Right lobe of liver (tissue), 4 donors: ENCODE data around the gene AGAP6.
"Not testable (repeated sequence)": the region's sequence is repeated elsewhere in the genome, so short reads cannot be mapped to it uniquely, and the experiment has no call there.

Source experiments
- POLR2A ChIP-seq: fragments of 450-650 bp; IDR thresholded peaks from one replicate; pipeline ENCODE4 v1.6.1; 2017; ENCODE audit warnings: antibody characterized with exemption, mild to moderate bottlenecking
- TF ChIP-seq, protein P1 (sequence below), 4 donors: fragments of 200-600 bp in 3 of 4; fragments of 450-650 bp in 1 of 4; IDR thresholded peaks; one replicate each; pipeline versions ENCODE4 v1.5.1 to v1.8.0; 2016 to 2022; ENCODE audit warnings: antibody characterized with exemption in 4 of 4, mild to moderate bottlenecking in 2 of 4
- donor health status: DM: no; HTN: no; CAD: no.
- donor health status: DM: no; HTN: no; CAD: no.
- donor health status: DM: no; HTN: yes; CAD: no.

DNA sequence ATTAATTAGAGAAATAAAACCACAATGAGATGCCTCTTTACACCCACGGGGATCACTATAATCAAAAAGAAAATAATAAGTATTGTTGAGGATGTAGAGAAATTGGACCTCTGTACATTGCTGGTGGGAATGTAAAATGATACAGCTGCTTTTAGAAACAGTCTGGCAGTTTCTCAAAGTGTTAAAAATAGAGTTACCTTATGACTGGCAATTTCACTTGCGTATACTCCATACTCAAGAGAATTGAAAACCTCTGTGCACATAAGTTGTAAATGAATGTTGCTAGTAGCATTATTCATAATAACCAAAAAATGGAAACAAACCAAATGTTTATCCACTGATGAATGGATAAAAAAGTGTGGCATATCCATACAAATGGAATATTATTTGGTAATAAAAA is 40.1 kb upstream of the AGAP6 start:
- TF ChIP-seq, protein P1, sequence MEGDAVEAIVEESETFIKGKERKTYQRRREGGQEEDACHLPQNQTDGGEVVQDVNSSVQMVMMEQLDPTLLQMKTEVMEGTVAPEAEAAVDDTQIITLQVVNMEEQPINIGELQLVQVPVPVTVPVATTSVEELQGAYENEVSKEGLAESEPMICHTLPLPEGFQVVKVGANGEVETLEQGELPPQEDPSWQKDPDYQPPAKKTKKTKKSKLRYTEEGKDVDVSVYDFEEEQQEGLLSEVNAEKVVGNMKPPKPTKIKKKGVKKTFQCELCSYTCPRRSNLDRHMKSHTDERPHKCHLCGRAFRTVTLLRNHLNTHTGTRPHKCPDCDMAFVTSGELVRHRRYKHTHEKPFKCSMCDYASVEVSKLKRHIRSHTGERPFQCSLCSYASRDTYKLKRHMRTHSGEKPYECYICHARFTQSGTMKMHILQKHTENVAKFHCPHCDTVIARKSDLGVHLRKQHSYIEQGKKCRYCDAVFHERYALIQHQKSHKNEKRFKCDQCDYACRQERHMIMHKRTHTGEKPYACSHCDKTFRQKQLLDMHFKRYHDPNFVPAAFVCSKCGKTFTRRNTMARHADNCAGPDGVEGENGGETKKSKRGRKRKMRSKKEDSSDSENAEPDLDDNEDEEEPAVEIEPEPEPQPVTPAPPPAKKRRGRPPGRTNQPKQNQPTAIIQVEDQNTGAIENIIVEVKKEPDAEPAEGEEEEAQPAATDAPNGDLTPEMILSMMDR (IDR thresholded peaks at IDR 0.05), result not testable (repeated sequence)
- not testable (repeated sequence) for TF ChIP-seq POLR2A
